DND-41 (cell line): Measurements from ENCODE around the gene PDILT.

Experiments used
- EZH2 ChIP-seq: IDR thresholded peaks from 3 replicates; pipeline ENCODE4 v1.6.1; 2012; ENCODE audit warnings: borderline replicate concordance, low read depth, mild to moderate bottlenecking, moderate library complexity, low read length, inconsistent platforms; ENCODE audit not compliant: severe bottlenecking
- TF ChIP-seq, protein P1 (sequence below): IDR thresholded peaks from 2 replicates; pipeline ENCODE4 v1.5.1; 2012; ENCODE audit warnings: borderline replicate concordance, low read length, moderate library complexity, mild to moderate bottlenecking; ENCODE audit not compliant: poor library complexity, severe bottlenecking; ENCODE audit errors: extremely low read depth

GRCh38 chr16:20348365-20349185 is 56.0 kb downstream of the PDILT start:
- TF ChIP-seq, protein P1, sequence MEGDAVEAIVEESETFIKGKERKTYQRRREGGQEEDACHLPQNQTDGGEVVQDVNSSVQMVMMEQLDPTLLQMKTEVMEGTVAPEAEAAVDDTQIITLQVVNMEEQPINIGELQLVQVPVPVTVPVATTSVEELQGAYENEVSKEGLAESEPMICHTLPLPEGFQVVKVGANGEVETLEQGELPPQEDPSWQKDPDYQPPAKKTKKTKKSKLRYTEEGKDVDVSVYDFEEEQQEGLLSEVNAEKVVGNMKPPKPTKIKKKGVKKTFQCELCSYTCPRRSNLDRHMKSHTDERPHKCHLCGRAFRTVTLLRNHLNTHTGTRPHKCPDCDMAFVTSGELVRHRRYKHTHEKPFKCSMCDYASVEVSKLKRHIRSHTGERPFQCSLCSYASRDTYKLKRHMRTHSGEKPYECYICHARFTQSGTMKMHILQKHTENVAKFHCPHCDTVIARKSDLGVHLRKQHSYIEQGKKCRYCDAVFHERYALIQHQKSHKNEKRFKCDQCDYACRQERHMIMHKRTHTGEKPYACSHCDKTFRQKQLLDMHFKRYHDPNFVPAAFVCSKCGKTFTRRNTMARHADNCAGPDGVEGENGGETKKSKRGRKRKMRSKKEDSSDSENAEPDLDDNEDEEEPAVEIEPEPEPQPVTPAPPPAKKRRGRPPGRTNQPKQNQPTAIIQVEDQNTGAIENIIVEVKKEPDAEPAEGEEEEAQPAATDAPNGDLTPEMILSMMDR = no peak
- no peak for TF ChIP-seq EZH2
